B cell (primary cell): ENCODE data around the gene NOSIP. TPM values are rescaled to one million over a fixed set of nuclear protein-coding genes. Genes with fewer than 3 reads are reported as not detected.
A peak's percentile ranks its signal among the peaks of the same experiment; 100 is the strongest.

ENCODE experiments used
- ATAC-seq: fragments of 200-7000 bp; cut with Tn5 transposase; one replicate; pipeline ENCODE4 v1.10.0; 2021; ENCODE audit warnings: low read depth, mild to moderate bottlenecking, moderate number of reproducible peaks, moderate library complexity
- CTCF ChIA-PET: fragments of 350-600 bp; sonication (Branson Sonifier 250); formaldehyde crosslinking; loops from one replicate; lab custom pipeline; 2021; ENCODE audit warnings: antibody characterized with exemption, inconsistent platforms; lab: Charles Lee
- POLR2A ChIA-PET: fragments of 350-600 bp; sonication (Branson Sonifier 250); formaldehyde crosslinking; loops from one replicate; lab custom pipeline; 2021; ENCODE audit warnings: antibody characterized with exemption; lab: Charles Lee
- DNase-seq: peaks from one replicate; pipeline ENCODE4 v3.0.0; 2013
- H2AFZ ChIP-seq: 2 replicates; pipeline ENCODE4 v1.6.1; 2012; ENCODE audit warnings: mild to moderate bottlenecking, low read depth, low read length; ENCODE audit not compliant: insufficient read depth, poor library complexity, severe bottlenecking
- H3K27ac ChIP-seq, 2 donors: 1 replicate in 1 of 2; 2 replicates in 1 of 2; pipeline ENCODE4 v1.5.1; 2012 to 2013; ENCODE audit warnings: low read length in 2 of 2, mild to moderate bottlenecking in 2 of 2, moderate library complexity in 1 of 2
- H3K27me3 ChIP-seq, 4 experiments: fragments of 200-600 bp in 1 of 4; sonication (generic) in 1 of 4; replicated peaks in 1 of 4; 1 replicate in 2 of 4; 2 replicates in 2 of 4; pipeline versions ENCODE4 v1.6.1 to v1.7.0; 2013 to 2016; ENCODE audit warnings: low read length in 3 of 4, mild to moderate bottlenecking in 2 of 4, mixed read lengths in 1 of 4, moderate library complexity in 1 of 4; ENCODE audit not compliant: insufficient read depth in 4 of 4, control insufficient read depth in 3 of 4; ENCODE audit errors: control extremely low read depth in 1 of 4
- H3K36me3 ChIP-seq, 2 experiments: replicated peaks in 1 of 2; 1 replicate in 1 of 2; 2 replicates in 1 of 2; pipeline versions ENCODE4 v1.6.1 to v1.7.1; 2013; ENCODE audit warnings: low read length in 1 of 2; ENCODE audit not compliant: insufficient read depth in 2 of 2, control insufficient read depth in 1 of 2; ENCODE audit errors: control extremely low read depth in 1 of 2, extremely low read depth in 1 of 2
- H3K4me1 ChIP-seq, 2 donors: fragments of 200-600 bp in 1 of 2; sonication (generic) in 1 of 2; 1 replicate in 1 of 2; 2 replicates in 1 of 2; pipeline versions ENCODE4 v1.5.1 to v1.6.1; 2013 to 2017; ENCODE audit warnings: low read length in 2 of 2; ENCODE audit not compliant: control insufficient read depth in 2 of 2, insufficient read depth in 2 of 2
- H3K4me2 ChIP-seq: replicated peaks from 2 replicates; pipeline ENCODE3; 2012; ENCODE audit warnings: mild to moderate bottlenecking, low read depth, low read length; ENCODE audit not compliant: poor library complexity, severe bottlenecking
- H3K4me3 ChIP-seq, 5 experiments: fragments of 200-600 bp in 1 of 5; sonication (generic) in 1 of 5; 1 replicate in 3 of 5; 2 replicates in 2 of 5; pipeline versions ENCODE4 v1.5.1 to v1.7.0; 2011 to 2016; ENCODE audit warnings: low read length in 4 of 5, mild to moderate bottlenecking in 4 of 5, low read depth in 2 of 5, control low read depth in 1 of 5, moderate library complexity in 1 of 5; ENCODE audit not compliant: insufficient read depth in 1 of 5; ENCODE audit errors: control extremely low read depth in 1 of 5, extremely low read depth in 1 of 5
- H3K79me2 ChIP-seq: fragments of 200-600 bp; sonication (generic); one replicate; pipeline ENCODE4 v1.6.0; 2016; ENCODE audit warnings: low read length; ENCODE audit not compliant: control insufficient read depth, insufficient read depth
- H3K9ac ChIP-seq: fragments of 200-600 bp; sonication (generic); 2 replicates; pipeline ENCODE4 v1.6.1; 2017; ENCODE audit warnings: mild to moderate bottlenecking, low read length, moderate library complexity
- H3K9me3 ChIP-seq, 3 donors: one replicate each; pipeline versions ENCODE4 v1.6.1 to v1.7.1; 2013; ENCODE audit warnings: low read length in 2 of 3; ENCODE audit not compliant: control insufficient read depth in 2 of 3, insufficient read depth in 1 of 3; ENCODE audit errors: control extremely low read depth in 1 of 3
- H4K20me1 ChIP-seq: 2 replicates; pipeline ENCODE4 v1.6.0; 2012; ENCODE audit warnings: mild to moderate bottlenecking, low read length; ENCODE audit not compliant: insufficient read depth, control insufficient read depth, poor library complexity, severe bottlenecking
- H3K27ac Mint-ChIP-seq: one replicate; pipeline ENCODE4 v1.8.0; 2021; ENCODE audit warnings: mixed read lengths
- H3K27me3 Mint-ChIP-seq: one replicate; pipeline ENCODE4 v1.8.0; 2021; ENCODE audit warnings: mixed read lengths
- H3K4me1 Mint-ChIP-seq: one replicate; pipeline ENCODE4 v1.8.0; 2021; ENCODE audit warnings: mixed read lengths
- H3K4me3 Mint-ChIP-seq: one replicate; pipeline ENCODE4 v1.8.0; 2021; ENCODE audit warnings: mixed read lengths
- H3K9me3 Mint-ChIP-seq: one replicate; pipeline ENCODE4 v1.8.0; 2022; ENCODE audit warnings: mixed read lengths; ENCODE audit not compliant: insufficient read depth
- EZH2 ChIP-seq: IDR thresholded peaks from 2 replicates; pipeline ENCODE4 v1.6.1; 2012; ENCODE audit warnings: borderline replicate concordance, low read depth, mild to moderate bottlenecking, moderate library complexity, low read length; ENCODE audit not compliant: insufficient read depth, poor library complexity, severe bottlenecking
- WGBS: methylation state at CpG from one replicate; pipeline ENCODE4 v1.1.5; 2013; ENCODE audit warnings: missing lambda C conversion rate; ENCODE audit not compliant: insufficient coverage; 5-methylcytosine and 5-hydroxymethylcytosine counted together
- intact Hi-C: fragments of 100-400 bp; cut with micrococcal nuclease; formaldehyde crosslinking; loops from one replicate; pipeline ENCODE4 v1.10.0; 2022
- polyA plus RNA-seq: library from polyadenylated mRNA; depleted of rRNA; stranded (reverse); fragments of >200 nt; gene quantifications from 2 replicates; pipeline ENCODE4 v1.2.3, GENCODE V29; 2012
- total RNA-seq, 2 donors: library from RNA; stranded (reverse); fragments of 120-200 nt in 1 of 2; gene quantifications; 1 replicate in 1 of 2; 2 replicates in 1 of 2; pipeline versions ENCODE4 v1.2.3 to v1.2.4, GENCODE V29; 2013 to 2022
- TF ChIP-seq, protein P1 (sequence below): fragments of 200-600 bp; IDR thresholded peaks from one replicate; pipeline ENCODE4 v1.8.0; 2022; ENCODE audit warnings: antibody characterized with exemption, mild to moderate bottlenecking

Gene NOSIP
- total and polyA plus RNA-seq, 2 donors (not counting 1 experiment from before 2014, with no cell fraction given), result 55.5 to 135 TPM

DNA sequence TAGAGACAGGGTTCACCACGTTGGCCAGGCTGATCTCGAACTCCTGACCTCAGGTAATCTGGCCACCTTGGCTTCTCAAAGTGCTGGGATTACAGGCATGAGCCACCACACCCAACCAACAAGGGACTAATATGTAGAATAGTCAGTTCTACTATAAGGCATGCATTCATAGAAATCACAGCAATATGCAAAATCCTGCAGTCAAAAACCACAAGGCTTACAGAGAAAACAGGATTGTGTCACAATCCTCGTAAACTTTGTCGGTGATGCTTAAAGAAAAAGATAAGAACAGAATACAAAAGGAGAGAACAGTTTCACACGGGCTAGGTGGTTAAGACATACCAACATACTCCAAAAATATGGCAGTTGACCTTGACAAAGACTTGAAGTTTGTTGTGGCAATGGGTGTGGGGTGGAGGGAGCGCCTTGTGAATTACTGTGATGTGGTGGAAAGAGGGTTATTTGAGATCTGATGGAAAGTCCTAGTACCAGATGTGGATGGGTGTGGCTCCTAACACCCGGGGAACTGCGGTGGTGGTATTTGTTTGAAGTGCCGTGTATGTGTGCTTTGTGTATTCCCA lies 12.4 kb downstream of the NOSIP start:
- WGBS, result no CpG with 5 or more reads among the region's 9 CpGs
- TF ChIP-seq, protein P1, sequence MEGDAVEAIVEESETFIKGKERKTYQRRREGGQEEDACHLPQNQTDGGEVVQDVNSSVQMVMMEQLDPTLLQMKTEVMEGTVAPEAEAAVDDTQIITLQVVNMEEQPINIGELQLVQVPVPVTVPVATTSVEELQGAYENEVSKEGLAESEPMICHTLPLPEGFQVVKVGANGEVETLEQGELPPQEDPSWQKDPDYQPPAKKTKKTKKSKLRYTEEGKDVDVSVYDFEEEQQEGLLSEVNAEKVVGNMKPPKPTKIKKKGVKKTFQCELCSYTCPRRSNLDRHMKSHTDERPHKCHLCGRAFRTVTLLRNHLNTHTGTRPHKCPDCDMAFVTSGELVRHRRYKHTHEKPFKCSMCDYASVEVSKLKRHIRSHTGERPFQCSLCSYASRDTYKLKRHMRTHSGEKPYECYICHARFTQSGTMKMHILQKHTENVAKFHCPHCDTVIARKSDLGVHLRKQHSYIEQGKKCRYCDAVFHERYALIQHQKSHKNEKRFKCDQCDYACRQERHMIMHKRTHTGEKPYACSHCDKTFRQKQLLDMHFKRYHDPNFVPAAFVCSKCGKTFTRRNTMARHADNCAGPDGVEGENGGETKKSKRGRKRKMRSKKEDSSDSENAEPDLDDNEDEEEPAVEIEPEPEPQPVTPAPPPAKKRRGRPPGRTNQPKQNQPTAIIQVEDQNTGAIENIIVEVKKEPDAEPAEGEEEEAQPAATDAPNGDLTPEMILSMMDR, result no peak
- no peak for TF ChIP-seq EZH2
- peak; percentile 48 for DNase-seq
- Histone ChIP-seq H4K20me1 (peaks cover 10% of the 10 kb centered on the region), H3K36me3 (peaks cover 0 to 7% of the 10 kb centered on the region in 2 experiments), H3K27ac (peak overlapping the region; percentile 60 to 68), H2AFZ (no peak overlapping the region), H3K4me1 (peaks cover 17 to 48% of the 10 kb centered on the region in 2 donors), H3K9ac (peak overlapping the region; percentile 4), H3K4me2 (peak overlapping the region; percentile 46), H3K27me3 (no peaks in the 10 kb centered on the region), H3K4me3 (no peak overlapping the region), H3K9me3 (no peaks in the 10 kb centered on the region), H3K79me2 (peaks cover 79% of the 10 kb centered on the region)
- H3K4me1 Mint-ChIP-seq, result peaks cover 39% of the 10 kb centered on the region
- H3K9me3 Mint-ChIP-seq, result no peaks in the 10 kb centered on the region
- no peaks in the 10 kb centered on the region for H3K27me3 Mint-ChIP-seq
- H3K27ac Mint-ChIP-seq, result peak overlapping the region; percentile 86
- peak overlapping the region; percentile 51 for H3K4me3 Mint-ChIP-seq
- intact Hi-C loops, result no loop called here
- POLR2A ChIA-PET, result interaction anchor here (0.6 to 1.0 kb wide), 2 partner anchors 58 to 69 kb away, joined by 3 to 4 read pairs; no protein-coding TSS in a partner anchor
- CTCF ChIA-PET, result interaction anchor here (0.6 to 3.9 kb wide), 9 partner anchors 11 to 317 kb away, joined by 3 to 42 read pairs (median 5); no protein-coding TSS in a partner anchor
- ATAC-seq, result peak; percentile 31

GRCh38 chr19:49566302-49566701 lies 14.1 kb downstream of the NOSIP start:
- H3K4me3 ChIP-seq, result no peak overlapping the region
- CTCF ChIA-PET, result interaction anchor here (0.6 to 3.2 kb wide), 6 partner anchors 14 to 573 kb away, joined by 3 to 13 read pairs (median 4); partner anchors contain the start of genes GYS1, NOSIP and RUVBL2
- intact Hi-C loops, result no loop called here
- H2AFZ ChIP-seq, result no peak overlapping the region
- H3K4me2 ChIP-seq, result no peak overlapping the region
- DNase-seq (no peak), ATAC-seq (no peak)
- POLR2A ChIA-PET, result interaction anchor here (0.6 to 0.7 kb wide), 4 partner anchors 11 to 752 kb away, joined by 3 to 9 read pairs (median 4); no protein-coding TSS in a partner anchor
- H3K9ac ChIP-seq, result no peak overlapping the region
- no peaks in the 10 kb centered on the region for H3K9me3 ChIP-seq
- H3K4me3 Mint-ChIP-seq, result no peak overlapping the region
- peak overlapping the region in 1 of 2 donors; percentile 12 for H3K27ac ChIP-seq
- H3K4me1 Mint-ChIP-seq, result peaks cover 44% of the 10 kb centered on the region
- WGBS, result 100% methylated on average over 3 of the region's 3 CpGs
- no peaks in the 10 kb centered on the region for H3K27me3 ChIP-seq
- H3K79me2 ChIP-seq, result peaks cover 83% of the 10 kb centered on the region
- H4K20me1 ChIP-seq, result peaks cover 15% of the 10 kb centered on the region
- TF ChIP-seq, protein P1, result no peak
- no peak for TF ChIP-seq EZH2
- peaks cover 0 to 6% of the 10 kb centered on the region in 2 experiments for H3K36me3 ChIP-seq
- H3K27ac Mint-ChIP-seq, result no peak overlapping the region
- no peaks in the 10 kb centered on the region for H3K27me3 Mint-ChIP-seq
- peaks cover 17 to 52% of the 10 kb centered on the region in 2 donors for H3K4me1 ChIP-seq
- H3K9me3 Mint-ChIP-seq, result no peaks in the 10 kb centered on the region
